ENCODE data around the gene LHCGR.

The LHCGR gene

GRCh38 chr2:48725696-48726494 is 29.6 kb downstream of the LHCGR start:
- no peaks in the 10 kb centered on the region for H3K27me3 ChIP-seq (replicated peaks; ENCODE audit: control insufficient read depth, insufficient read depth, low read length, poor library complexity, severe bottlenecking)
- no peaks in the 10 kb centered on the region for H3K9me3 ChIP-seq (ENCODE audit: control insufficient read depth, low read length)
- no peak overlapping the region for H3K4me3 ChIP-seq (ENCODE audit: insufficient read depth, low read depth, low read length, poor library complexity, severe bottlenecking)
- DNase-seq: no peak
- H3K4me1 ChIP-seq (ENCODE audit: control insufficient read depth, insufficient read depth, low read length, poor library complexity, severe bottlenecking): no peaks in the 10 kb centered on the region
- no peaks in the 10 kb centered on the region for H3K36me3 ChIP-seq (ENCODE audit: control insufficient read depth, insufficient read depth, low read length)
- H3K27ac ChIP-seq (ENCODE audit: insufficient read depth, low read length, poor library complexity, severe bottlenecking): no peak overlapping the region

GRCh38 chr2:48724278-48724677 is 31.2 kb downstream of the LHCGR start:
- DNase-seq: no peak
- no peaks in the 10 kb centered on the region for H3K36me3 ChIP-seq (ENCODE audit: control insufficient read depth, insufficient read depth, low read length)
- H3K27ac ChIP-seq (ENCODE audit: insufficient read depth, low read length, poor library complexity, severe bottlenecking): no peak overlapping the region
- H3K4me3 ChIP-seq (ENCODE audit: insufficient read depth, low read depth, low read length, poor library complexity, severe bottlenecking): no peak overlapping the region
- no peaks in the 10 kb centered on the region for H3K9me3 ChIP-seq (ENCODE audit: control insufficient read depth, low read length)
- no peaks in the 10 kb centered on the region for H3K27me3 ChIP-seq (replicated peaks; ENCODE audit: control insufficient read depth, insufficient read depth, low read length, poor library complexity, severe bottlenecking)
- H3K4me1 ChIP-seq (ENCODE audit: control insufficient read depth, insufficient read depth, low read length, poor library complexity, severe bottlenecking): no peaks in the 10 kb centered on the region

- Histone ChIP-seq H3K27ac (ENCODE audit: insufficient read depth, low read length, poor library complexity, severe bottlenecking) (no peak overlapping the region), H3K9me3 (ENCODE audit: control insufficient read depth, low read length) (no peaks in the 10 kb centered on the region), H3K4me1 (ENCODE audit: control insufficient read depth, insufficient read depth, low read length, poor library complexity, severe bottlenecking) (no peaks in the 10 kb centered on the region), H3K36me3 (ENCODE audit: control insufficient read depth, insufficient read depth, low read length) (no peaks in the 10 kb centered on the region), H3K4me3 (ENCODE audit: insufficient read depth, low read depth, low read length, poor library complexity, severe bottlenecking) (no peak overlapping the region), H3K27me3 (replicated peaks; ENCODE audit: control insufficient read depth, insufficient read depth, low read length, poor library complexity, severe bottlenecking) (no peaks in the 10 kb centered on the region)
- DNase-seq: no peak
Observed at GRCh38 chr2:48723129-48723528, 32.4 kb downstream of the LHCGR start.

GRCh38 chr2:48722391-48722790 is 33.1 kb downstream of the LHCGR start:
- H3K27ac ChIP-seq (ENCODE audit: insufficient read depth, low read length, poor library complexity, severe bottlenecking): no peak overlapping the region

GRCh38 chr2:48721158-48721557 is 34.4 kb downstream of the LHCGR start:
- Histone ChIP-seq H3K9me3 (ENCODE audit: control insufficient read depth, low read length) (no peaks in the 10 kb centered on the region), H3K27ac (ENCODE audit: insufficient read depth, low read length, poor library complexity, severe bottlenecking) (no peak overlapping the region), H3K4me3 (ENCODE audit: insufficient read depth, low read depth, low read length, poor library complexity, severe bottlenecking) (no peak overlapping the region), H3K4me1 (ENCODE audit: control insufficient read depth, insufficient read depth, low read length, poor library complexity, severe bottlenecking) (no peaks in the 10 kb centered on the region), H3K27me3 (replicated peaks; ENCODE audit: control insufficient read depth, insufficient read depth, low read length, poor library complexity, severe bottlenecking) (no peaks in the 10 kb centered on the region), H3K36me3 (ENCODE audit: control insufficient read depth, insufficient read depth, low read length) (no peaks in the 10 kb centered on the region)
- DNase-seq: no peak

More at GRCh38 chr2:48722391-48722790, 33.1 kb downstream of the LHCGR start:
- no peaks in the 10 kb centered on the region for H3K9me3 ChIP-seq (ENCODE audit: control insufficient read depth, low read length)
- no peak overlapping the region for H3K4me3 ChIP-seq (ENCODE audit: insufficient read depth, low read depth, low read length, poor library complexity, severe bottlenecking)
- DNase-seq: no peak
- no peaks in the 10 kb centered on the region for H3K4me1 ChIP-seq (ENCODE audit: control insufficient read depth, insufficient read depth, low read length, poor library complexity, severe bottlenecking)
- H3K27me3 ChIP-seq (replicated peaks; ENCODE audit: control insufficient read depth, insufficient read depth, low read length, poor library complexity, severe bottlenecking): no peaks in the 10 kb centered on the region
- H3K36me3 ChIP-seq (ENCODE audit: control insufficient read depth, insufficient read depth, low read length): no peaks in the 10 kb centered on the region

GRCh38 chr2:48719480-48720177 is 35.9 kb downstream of the LHCGR start:
- Histone ChIP-seq H3K36me3 (ENCODE audit: control insufficient read depth, insufficient read depth, low read length) (no peaks in the 10 kb centered on the region), H3K4me3 (ENCODE audit: insufficient read depth, low read depth, low read length, poor library complexity, severe bottlenecking) (no peak overlapping the region), H3K9me3 (ENCODE audit: control insufficient read depth, low read length) (no peaks in the 10 kb centered on the region), H3K4me1 (ENCODE audit: control insufficient read depth, insufficient read depth, low read length, poor library complexity, severe bottlenecking) (no peaks in the 10 kb centered on the region), H3K27ac (ENCODE audit: insufficient read depth, low read length, poor library complexity, severe bottlenecking) (no peak overlapping the region), H3K27me3 (replicated peaks; ENCODE audit: control insufficient read depth, insufficient read depth, low read length, poor library complexity, severe bottlenecking) (no peaks in the 10 kb centered on the region)
- no peak for DNase-seq

GRCh38 chr2:48717846-48718245 is 37.7 kb downstream of the LHCGR start:
- Histone ChIP-seq H3K36me3 (ENCODE audit: control insufficient read depth, insufficient read depth, low read length) (no peaks in the 10 kb centered on the region), H3K9me3 (ENCODE audit: control insufficient read depth, low read length) (no peaks in the 10 kb centered on the region), H3K27me3 (replicated peaks; ENCODE audit: control insufficient read depth, insufficient read depth, low read length, poor library complexity, severe bottlenecking) (no peaks in the 10 kb centered on the region), H3K4me1 (ENCODE audit: control insufficient read depth, insufficient read depth, low read length, poor library complexity, severe bottlenecking) (no peaks in the 10 kb centered on the region), H3K27ac (ENCODE audit: insufficient read depth, low read length, poor library complexity, severe bottlenecking) (no peak overlapping the region), H3K4me3 (ENCODE audit: insufficient read depth, low read depth, low read length, poor library complexity, severe bottlenecking) (no peak overlapping the region)
- no peak for DNase-seq

GRCh38 chr2:48715956-48716355 is 39.6 kb downstream of the LHCGR start:
- Histone ChIP-seq H3K4me1 (ENCODE audit: control insufficient read depth, insufficient read depth, low read length, poor library complexity, severe bottlenecking) (no peaks in the 10 kb centered on the region), H3K4me3 (ENCODE audit: insufficient read depth, low read depth, low read length, poor library complexity, severe bottlenecking) (no peak overlapping the region), H3K27me3 (replicated peaks; ENCODE audit: control insufficient read depth, insufficient read depth, low read length, poor library complexity, severe bottlenecking) (no peaks in the 10 kb centered on the region), H3K9me3 (ENCODE audit: control insufficient read depth, low read length) (no peaks in the 10 kb centered on the region), H3K27ac (ENCODE audit: insufficient read depth, low read length, poor library complexity, severe bottlenecking) (no peak overlapping the region), H3K36me3 (ENCODE audit: control insufficient read depth, insufficient read depth, low read length) (no peaks in the 10 kb centered on the region)
- no peak for DNase-seq

GRCh38 chr2:48715042-48715899 is 40.3 kb downstream of the LHCGR start:
- no peaks in the 10 kb centered on the region for H3K9me3 ChIP-seq (ENCODE audit: control insufficient read depth, low read length)
- no peaks in the 10 kb centered on the region for H3K4me1 ChIP-seq (ENCODE audit: control insufficient read depth, insufficient read depth, low read length, poor library complexity, severe bottlenecking)
- no peaks in the 10 kb centered on the region for H3K36me3 ChIP-seq (ENCODE audit: control insufficient read depth, insufficient read depth, low read length)
- H3K4me3 ChIP-seq (ENCODE audit: insufficient read depth, low read depth, low read length, poor library complexity, severe bottlenecking): no peak overlapping the region
- H3K27me3 ChIP-seq (replicated peaks; ENCODE audit: control insufficient read depth, insufficient read depth, low read length, poor library complexity, severe bottlenecking): no peaks in the 10 kb centered on the region
- no peak for DNase-seq
- no peak overlapping the region for H3K27ac ChIP-seq (ENCODE audit: insufficient read depth, low read length, poor library complexity, severe bottlenecking)

Data from effector memory CD4-positive, alpha-beta T cell (primary cell).